RPMI7951 (cell line): ENCODE data around the gene HOXA7. TPM values are rescaled to one million over a fixed set of nuclear protein-coding genes. Genes with fewer than 3 reads are reported as not detected.

Source experiments
- DNase-seq: peaks from one replicate; pipeline ENCODE4 v3.0.0-alpha.2; 2012; ENCODE audit warnings: low read depth
- total RNA-seq: library from RNA; depleted of rRNA; stranded (reverse); fragments of >200 nt; shearing (Covaris generic); gene quantifications from 2 replicates; pipeline ENCODE4 v1.2.3, GENCODE V29; 2014

Gene HOXA7
- total RNA-seq, 1 experiment from 2014 or later = 19.7 TPM

DNA sequence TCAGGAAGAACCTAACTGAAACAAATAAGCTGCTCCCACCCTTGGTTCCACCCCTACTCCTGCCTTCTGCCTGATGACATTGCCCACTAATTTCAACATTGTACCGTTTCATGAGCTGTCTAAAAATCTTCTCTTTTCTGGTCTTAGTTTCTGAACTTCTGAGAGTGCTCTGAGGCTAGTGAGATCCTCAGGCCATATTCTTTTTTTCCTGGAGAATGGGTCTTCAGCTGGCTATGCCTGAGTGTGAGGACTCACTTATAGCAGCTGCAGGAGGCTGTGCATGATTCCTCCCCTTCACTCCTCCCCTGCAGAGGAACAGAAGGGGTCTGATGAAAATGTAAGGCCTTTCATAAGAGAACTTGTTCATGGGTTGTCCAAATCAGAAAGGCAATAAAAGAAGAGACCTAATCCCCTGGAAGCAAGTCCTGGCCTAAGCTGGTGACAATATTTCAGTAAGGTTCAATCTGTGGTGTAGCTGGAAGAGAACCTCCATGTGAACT lies 37.0 kb downstream of the HOXA7 start:
- DNase-seq = no peak

DNA sequence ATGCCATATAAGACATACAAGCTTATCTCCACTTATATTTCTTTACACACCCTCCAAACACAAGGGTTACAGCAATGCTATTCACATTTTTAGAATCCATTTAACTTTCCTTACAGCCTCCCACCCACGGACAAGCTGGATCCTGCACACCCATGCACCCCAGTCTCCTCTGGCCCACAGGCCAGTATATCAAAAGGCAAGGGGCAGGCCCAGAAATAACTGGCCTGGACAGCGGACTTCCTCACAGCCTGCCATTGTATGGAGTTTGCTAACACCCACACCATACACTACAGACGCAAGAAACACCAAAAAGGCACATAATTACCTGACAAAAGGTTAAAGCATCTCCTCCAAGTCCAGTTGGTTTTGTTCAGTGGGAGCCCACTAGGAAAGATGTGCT lies 37.9 kb downstream of the HOXA7 start:
- no peak for DNase-seq

DNA sequence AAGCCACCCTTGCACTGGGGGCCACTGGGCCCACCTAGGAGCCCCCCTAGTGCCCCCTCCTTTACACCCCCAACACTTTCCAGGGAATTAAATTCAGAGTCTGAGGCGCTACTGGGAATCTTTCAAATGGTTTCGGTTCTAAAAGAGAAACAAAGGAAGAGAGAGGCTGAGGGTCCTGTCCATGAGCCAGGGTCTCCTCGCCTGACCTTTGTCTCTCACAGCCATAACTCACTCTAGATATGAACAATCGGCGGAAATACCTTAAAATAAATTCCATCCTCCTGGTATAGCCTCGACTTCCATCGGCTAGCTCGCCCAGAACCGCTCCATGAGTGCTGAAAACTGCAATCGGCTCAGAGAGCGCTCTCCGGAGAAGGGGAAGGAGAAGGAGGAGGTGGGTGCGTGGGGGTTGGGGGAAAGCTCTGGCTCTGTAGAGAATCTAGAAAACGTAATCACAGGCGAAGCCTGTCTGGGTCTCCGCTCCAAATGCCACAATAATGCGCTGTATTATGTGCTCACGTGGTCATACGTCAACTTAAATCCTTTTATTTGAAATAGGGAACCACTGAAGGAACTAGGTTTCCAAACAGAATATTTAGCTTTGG lies 38.5 kb downstream of the HOXA7 start:
- no peak for DNase-seq

DNA sequence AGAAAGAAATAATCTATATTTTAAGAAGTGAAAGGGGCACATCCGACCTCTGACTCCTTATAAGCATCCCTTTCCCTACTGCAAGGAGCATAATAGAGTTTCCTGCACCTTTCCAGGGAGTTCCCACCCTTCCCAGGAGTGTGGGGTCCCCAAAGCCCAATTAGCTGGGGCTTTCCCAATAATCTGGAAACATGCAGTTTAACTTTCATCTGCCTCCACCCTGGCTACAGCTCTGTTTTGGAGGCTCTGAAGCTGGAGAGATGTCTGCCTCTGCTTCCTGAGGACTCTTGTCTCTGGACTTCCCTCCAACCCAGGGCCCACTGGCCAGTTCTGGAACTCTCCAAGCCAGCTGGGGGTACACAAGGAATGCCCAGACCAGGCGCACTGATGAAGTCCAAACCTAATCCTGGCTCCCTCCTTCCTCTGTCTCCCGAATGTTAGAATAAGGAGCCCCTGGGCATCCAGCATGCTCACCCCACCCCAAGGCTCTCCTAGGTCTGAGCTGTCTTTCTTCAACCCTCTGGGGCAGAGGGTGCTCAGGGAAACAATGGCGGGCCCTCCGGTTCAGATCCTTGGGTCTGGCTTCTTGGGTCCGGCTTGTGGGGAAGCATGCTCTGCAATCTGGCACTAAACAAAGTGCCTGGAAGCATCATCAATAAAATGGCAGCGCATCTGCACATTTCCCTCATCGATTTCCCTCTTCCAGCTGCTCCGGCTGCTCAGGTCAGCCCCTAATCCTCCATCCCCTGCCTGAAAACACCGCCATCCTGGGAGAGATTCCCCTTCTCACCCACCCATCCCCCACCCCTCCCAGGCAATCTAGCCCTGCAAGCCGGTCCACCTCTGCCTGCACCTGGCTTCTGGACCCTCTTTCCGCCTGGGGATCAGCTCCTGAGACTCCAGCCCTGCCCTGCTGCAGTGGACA lies 39.3 kb downstream of the HOXA7 start:
- no peak for DNase-seq

DNA sequence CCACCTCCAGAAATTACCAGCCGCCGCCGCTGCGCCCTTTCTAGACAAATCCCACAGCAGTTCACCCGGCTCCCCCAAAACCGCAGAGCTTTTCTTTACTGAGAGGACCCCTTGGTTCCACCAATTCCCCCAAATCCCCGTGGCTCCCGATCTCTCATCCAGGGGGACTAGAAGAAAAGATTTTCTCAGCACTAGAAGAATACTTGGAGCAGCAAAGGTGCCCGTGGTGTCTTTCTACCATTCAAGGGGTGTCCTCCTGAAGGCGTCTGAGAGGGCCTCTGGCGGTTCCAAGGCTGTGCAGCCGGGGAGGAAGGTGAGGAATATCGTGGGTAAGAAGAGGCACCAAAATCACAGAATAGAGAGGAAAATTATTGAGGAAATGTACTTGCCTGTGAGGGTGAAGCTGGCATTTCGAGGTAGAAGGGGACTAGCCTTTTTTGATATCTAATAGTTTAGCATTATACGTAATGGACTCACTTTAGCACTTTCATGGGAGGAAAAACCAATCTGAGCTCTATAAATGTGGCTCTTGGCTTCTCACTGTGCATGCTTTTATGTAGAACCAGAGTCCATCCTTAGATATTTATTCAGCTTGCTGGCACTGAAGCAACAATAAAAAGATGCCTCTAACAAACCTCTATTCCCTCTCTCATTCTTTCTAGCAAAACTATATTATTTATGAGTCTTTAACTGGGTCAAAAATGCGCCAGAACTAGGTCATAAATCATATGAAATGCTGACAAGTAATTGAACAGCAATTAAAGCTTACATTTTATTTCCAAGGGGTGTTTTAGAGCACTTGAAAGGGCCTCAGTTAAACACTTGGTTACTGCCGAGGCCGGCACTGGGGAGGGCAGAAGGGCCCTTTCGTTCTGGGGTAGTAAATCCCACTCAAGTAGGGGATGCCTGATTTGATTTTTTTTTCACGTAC lies 40.2 kb downstream of the HOXA7 start:
- no peak for DNase-seq

DNA sequence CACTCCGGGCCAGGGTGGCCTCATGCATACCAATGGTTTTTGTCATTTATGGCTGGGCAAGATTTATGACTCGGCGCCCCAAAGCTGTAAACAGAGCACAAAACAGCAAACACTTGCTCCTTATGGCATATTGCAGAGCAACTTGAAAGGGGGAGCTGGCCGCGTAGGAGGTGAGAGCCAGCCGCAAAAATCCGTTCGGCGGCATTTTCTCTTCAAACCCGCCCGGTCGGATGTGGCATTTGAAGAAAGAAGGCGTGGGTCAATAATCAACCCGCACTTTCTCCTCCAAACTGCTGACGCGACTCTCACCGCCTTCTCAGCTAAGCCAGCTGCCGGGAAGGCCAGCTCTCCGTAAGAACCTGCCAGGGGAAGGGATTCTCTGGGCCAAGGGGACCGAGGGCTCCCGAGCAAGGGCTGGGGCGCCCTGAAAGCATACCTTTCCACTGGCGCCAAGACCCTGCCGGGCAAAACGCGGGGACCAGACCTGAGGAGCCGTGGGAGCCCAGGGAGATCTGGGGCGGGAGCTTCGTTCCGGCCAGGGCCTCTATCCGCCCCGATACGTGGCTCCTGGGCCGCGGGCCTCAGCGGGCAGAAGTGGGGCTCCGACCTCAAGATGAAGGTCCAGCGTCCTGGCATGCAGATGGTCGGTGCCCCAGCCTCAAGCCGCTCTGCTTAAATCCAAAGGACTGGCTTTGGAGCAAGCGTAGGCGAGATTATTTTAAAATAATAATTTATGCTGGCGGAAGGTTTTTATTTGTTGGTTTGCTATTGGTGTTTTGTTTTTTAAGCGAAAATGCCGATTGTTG lies 41.1 kb downstream of the HOXA7 start:
- peak; percentile 41 for DNase-seq

DNA sequence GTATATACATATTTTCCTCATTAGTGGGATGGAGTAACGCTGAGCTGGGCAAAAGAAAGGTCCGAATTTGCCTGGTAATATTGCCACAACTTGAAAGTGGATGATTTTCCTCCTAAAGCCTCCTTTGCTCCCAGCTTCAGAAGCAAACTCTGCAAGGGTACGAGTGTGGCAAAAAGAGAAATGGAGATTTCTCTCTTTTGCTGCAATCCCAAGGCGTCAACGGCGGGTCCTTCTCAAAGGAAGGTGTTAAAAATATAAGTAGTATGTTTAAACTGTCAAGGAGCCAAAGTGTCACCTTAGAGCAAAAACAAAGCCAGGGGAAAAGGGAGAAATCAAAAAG lies 41.6 kb downstream of the HOXA7 start:
- no peak for DNase-seq

DNA sequence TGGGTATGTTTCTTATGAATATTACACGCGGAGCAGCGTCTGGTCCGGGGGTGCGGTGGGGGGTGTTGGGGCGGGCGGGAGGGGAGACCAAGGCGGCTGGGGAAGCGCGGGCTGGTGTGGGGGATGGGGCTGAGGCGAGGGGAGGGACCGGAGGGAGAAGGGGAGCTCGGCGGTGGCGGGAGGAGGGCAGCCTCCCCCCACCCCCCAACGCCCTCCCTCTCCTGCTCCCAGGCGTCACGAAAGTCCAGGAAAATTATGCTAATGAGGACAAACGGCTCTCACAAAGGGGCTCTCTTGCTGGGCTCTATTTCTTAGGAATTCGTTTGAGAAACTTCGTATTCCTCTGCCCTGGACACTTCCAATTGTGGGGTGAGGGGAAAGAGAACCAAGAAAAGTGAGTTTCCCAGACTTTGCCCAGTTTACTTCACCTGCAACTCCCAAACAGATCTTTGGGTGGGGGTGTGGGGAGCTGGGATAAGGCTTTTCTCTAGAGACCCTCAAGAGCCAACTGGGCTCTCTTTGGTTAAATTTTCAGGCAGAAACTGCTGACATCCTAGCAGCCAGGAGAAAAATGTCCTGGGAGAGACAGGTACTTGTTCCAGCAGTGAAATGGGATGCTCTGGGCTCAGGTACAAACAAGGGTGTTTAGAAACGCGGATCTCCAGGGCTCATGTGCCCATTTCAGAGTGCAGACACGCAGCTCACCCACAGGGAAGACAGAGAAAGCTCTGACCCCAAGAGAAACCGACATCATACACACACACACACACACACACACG lies 42.3 kb downstream of the HOXA7 start:
- DNase-seq = peak; percentile 69

DNA sequence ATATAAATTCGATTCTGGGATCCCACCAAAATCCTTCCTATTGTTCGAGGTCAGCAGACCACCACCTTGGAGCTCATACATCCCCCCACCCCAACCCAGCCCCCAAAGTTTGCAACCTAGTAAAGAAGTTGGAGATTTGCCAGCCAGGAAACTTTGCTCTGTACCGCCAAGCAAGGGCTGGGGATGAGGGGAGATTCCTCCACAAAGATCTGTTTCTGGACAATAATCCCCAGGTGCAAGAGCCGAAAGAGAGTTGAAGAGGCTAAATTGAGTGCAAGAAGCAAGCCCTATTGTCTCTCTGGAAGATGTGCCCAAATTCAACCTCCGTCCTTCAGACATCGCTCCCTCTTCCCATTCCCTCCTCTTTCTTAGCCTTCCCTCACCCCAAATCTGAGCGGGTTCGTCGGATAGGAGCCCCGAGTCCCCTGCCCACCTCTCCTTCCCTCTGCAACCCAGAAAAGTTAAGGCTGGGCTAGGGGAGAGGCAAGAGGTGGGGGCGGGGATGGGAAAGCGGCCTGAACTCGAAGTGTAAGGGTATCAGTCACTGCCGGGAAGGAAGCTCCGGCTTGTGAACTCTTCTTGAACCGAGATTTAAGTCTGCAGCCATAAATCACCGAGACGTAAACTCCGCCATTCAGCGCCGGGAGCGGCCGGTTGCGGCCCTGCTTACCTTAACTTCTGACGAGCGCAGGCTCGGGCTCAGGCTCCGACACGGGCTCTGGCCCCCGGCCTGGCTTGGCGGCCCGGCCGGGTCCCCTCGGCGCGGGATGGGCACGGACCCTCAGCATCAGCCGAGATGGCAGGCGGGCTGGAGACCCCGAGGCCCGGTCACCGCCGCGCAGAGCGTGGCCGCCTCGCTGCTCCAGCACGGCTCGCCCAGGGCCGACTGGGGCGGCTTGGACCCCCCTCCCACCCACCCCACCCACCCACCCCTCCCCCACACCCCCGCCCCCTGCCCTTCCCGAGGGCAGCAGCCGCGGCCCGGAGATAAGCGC lies 43.2 kb downstream of the HOXA7 start:
- peak; percentile 90 for DNase-seq

DNA sequence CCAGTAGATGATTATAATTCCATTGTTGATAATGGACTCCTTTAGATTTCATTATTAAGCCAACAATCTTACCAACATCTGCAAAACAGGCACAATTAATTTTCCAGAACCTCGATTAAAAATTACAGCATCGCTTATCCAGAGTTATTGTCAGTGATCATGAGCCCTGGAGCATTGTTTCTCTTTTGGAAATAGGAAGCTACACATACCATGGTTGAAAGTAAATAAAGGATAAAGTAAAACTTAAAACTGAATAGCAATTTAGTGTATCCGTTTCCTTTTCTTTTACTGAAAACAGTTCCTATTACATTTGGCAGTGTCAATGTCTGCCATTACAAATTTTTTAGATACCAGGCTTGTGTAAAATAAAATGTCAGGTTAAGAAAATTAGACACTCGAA lies 44.1 kb downstream of the HOXA7 start:
- no peak for DNase-seq

DNA sequence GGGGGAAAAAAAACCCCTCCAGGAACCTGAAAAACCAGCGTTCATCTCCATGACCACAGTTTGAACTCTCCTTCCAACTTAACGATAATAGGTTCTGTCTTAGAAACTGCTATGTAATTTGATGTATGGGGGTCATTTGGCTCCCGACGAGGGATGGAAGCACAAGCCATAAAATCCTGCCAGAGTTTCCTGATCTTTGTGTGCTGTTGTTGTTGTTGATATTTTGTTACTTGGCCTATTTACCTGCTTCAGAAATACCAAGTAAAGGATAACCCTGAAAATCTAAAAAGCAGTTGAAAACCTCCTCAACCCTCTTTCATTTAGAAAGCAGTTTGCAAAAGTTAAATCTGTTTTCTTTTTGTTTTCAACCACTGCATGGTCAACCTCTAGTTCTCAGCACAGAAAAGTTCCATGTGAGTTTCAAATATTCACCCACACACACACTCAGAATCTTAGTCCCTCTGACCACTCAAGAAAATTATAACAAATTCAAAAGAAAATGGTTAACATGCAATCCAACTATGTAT lies 44.7 kb downstream of the HOXA7 start:
- DNase-seq = peak; percentile 18

DNA sequence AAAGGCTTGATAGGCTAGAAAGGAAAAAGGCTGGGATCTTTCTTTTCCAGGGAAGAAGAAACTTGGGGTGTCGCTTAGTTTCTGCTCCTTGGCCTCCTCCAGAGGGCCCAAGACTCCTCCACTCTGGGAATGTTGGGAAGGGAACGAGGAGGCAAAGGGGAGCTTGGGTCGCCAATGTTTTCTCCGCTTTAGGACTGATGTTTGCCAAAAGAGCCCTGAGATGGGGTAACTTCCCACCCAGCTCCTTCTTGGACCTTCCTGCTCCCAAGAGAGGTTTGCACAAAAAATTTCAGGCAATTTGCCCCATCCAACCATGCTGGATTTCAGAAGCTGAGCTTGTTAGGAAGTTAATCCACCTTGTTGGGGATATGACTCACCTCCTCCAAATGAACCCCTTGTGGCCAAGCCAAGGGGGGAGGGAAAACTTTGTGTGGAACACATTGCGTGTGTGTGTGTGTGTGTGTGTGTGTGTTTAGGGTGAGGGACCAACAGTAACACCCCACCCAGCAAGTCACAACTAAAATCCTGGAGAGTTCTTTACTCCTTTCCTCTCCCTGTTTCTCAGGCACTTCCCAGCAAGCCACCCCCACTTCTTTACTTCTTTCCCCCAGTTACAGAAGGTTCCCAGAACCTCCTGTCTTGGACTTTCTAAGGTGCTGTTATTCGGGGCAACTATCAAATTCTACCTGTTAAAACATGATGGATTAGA lies 45.3 kb downstream of the HOXA7 start:
- peak; percentile 91 for DNase-seq

DNA sequence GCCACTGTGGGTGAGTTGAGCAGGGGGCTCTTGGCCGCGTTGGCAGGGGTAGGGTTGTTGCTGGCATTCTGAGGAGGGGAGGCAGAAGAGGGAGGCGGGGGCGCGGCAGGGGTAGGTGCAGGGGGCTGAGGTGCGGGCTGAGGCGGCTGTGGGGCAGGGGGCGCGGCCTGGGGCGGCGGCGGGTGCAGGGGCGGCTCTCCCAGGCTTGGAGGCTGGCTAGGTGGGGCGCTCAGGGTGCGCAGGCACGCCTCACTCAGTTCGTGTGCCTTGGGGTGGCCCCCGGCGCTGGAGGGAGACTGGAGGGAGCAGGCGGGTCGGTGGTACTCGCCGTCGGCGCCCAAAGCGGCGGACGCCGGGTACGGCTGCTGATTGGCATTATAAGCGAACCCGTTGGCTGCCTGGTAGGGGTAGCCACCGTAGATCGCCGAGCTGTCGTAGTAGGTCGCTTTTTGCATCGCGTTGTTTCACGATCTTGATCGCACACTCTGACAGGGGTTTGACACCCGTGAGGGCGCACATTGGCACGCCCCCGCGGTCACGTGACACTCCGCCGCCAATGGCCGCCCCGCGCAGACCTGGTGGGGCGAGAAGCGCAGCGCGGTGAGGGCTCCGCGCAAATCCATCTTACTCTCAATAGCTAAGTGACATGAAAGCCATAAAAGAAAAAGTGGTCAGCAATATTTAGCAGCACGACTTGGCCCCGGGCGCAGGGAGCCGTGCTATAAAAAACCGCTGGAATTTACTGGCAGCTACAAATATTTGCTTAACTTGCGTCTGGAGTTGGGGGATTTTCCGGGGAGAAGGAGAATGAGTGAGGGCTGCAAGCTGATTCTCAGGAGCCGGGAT lies 46.1 kb downstream of the HOXA7 start:
- peak; percentile 96 for DNase-seq

DNA sequence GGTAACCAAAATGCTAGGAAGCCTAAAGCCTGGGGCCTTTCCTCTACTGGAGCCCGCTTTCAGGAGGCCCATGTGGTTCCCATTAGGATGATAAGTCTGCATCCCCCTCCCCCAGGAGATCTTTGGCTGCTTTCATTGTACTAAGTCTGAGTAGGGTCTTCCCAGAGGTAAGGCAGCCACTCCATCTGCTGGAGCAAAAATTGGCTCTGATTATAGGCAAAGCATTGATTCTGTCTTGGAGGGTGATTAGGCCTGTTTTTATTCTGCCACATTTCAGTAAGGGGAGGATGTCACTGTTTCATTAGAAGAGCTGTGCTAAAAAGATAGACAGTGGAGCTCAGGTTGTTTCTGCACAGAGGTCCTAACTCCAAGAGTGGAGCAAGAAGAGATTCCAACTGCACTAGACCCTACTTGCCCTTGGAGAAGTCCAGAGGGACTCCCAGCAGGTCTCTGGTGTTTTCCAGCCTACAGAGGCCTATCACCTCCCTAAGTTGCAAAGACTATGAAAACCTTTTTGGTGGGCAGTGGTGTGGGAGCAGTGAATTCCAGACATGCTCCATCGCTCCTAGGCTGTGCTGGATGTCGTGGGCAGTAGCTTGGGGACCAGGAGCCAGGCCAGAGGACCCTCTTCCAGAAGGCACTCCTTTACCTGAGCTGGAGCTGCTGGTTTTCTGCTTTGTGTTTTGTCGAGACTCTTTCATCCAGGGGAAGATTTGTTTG lies 46.8 kb downstream of the HOXA7 start:
- no peak for DNase-seq

DNA sequence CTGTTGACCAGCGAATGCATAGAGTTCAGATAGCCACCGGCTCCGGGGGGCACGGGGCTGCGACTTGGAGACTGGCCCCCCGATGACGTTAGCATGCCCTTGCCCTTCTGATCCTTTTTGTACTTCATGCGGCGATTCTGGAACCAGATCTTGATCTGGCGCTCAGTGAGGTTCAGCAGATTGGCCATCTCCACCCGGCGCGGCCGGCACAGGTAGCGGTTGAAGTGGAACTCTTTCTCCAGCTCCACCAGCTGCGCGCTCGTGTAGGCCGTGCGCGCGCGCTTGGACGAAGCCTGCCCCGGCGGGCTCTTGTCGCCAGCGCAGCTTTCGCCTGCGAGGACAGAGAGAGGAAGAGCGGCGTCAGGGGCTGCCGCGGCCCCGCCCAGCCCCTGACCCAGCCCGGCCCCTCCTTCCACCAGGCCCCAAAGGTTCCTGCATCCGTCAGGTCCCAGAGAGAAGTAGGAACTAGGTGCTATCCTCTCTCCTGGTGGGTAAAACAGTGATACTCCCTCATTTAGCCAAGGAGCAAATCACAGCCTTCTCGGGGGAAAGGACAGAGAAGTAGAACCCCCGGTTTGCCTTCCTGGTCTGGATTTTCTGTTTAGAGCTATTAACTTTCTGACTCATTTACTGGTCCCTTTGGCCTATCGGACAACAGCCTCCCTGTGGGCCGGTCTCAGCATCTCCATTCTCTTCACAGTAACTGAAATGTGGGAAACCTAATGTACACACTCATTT lies 47.9 kb downstream of the HOXA7 start:
- no peak for DNase-seq
